ENCODE results near the gene UQCC3. TPM values are rescaled to one million over a fixed set of nuclear protein-coding genes. Genes with fewer than 3 reads are reported as not detected.
A peak's percentile ranks its signal among the peaks of the same experiment; 100 is the strongest.
"Not testable (repeated sequence)": the region's sequence is repeated elsewhere in the genome, so short reads cannot be mapped to it uniquely, and the experiment has no call there.

The UQCC3 gene
- total RNA-seq, 2 donors from 2014 or later = 6.1 to 8.8 TPM

DNA sequence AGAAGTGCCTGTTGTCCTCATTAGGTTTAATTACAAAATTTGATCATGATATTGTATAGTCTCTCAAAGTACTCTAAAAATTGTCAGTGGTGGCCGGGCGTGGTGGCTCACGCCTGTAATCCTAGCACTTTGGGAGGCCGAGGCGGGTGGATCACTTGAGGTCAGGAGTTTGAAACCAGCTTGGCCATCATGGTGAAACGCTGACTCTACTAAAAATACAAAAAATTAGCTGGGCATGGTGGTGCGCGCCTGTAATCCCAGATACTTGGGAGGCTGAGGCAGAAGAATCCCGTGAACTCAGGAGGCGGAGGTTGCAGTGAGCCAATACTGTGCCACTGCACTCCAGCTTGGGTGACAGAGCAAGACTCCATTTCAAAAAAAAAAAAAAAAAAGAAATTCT lies 3.9 kb downstream of the UQCC3 start:
- Mint-ChIP-seq H3K36me3 (peaks cover 22% of the 10 kb centered on the region), H3K4me1 (ENCODE audit: low read depth in 2 of 2) (peaks cover 38 to 42% of the 10 kb centered on the region in 2 donors)
- H3K27me3 Mint-ChIP-seq, H3K9me3 Mint-ChIP-seq, ATAC-seq, H3K27ac Mint-ChIP-seq, H3K4me3 Mint-ChIP-seq: not testable (repeated sequence)
- DNase-seq (ENCODE audit: low spot score) = peak; percentile 15

DNA sequence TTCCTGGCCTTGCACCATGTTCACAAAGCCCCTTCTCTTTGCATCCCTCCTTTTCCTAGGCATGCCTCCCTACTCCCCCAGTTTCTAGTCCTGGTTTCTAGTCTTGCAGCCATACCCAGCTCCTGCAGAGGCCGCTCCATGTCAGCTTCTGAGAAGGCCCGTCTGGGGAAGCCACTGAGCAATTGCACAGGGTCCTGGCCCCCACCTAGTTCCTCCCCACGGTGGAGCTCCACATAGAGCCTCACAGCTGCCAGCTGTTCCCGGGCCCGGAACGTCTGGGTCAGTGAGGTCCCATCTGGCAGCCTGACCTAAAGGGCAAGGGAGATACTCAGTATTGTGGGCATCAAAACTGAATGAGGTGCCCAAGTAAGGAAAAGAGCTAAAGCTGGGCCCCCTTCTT lies 5.2 kb downstream of the UQCC3 start:
- H3K9me3 Mint-ChIP-seq = no peaks in the 10 kb centered on the region
- DNase-seq (ENCODE audit: low spot score) = peak; percentile 40
- H3K27me3 Mint-ChIP-seq = no peaks in the 10 kb centered on the region
- peaks cover 30 to 38% of the 10 kb centered on the region in 2 donors for H3K4me1 Mint-ChIP-seq (ENCODE audit: low read depth in 2 of 2)
- H3K36me3 Mint-ChIP-seq = peaks cover 22% of the 10 kb centered on the region
- ATAC-seq = no peak
- peak overlapping the region; percentile 89 for H3K4me3 Mint-ChIP-seq
- H3K27ac Mint-ChIP-seq = peak overlapping the region; percentile 85 to 94

DNA sequence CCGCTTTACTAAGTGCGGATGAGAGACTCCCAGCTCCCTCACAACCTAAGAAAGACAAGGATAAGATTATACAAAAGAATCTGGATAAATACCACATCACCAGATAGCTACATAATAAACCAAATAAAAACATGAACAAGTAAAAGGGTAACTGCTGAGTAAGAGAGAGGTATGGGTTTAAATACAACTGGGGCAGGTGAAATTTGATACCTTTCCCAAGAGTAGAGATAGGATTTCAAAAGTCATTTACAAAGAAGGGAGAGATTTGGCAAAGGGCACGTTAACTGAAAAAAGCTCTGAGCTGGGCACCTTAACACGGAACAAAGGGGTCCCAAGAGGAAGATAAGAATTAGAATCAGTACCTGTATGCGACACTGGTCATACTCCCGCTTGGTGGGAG lies 5.7 kb downstream of the UQCC3 start:
- Mint-ChIP-seq H3K4me1 (ENCODE audit: low read depth in 2 of 2) (peaks cover 30 to 36% of the 10 kb centered on the region in 2 donors), H3K36me3 (peaks cover 22% of the 10 kb centered on the region), H3K27me3 (no peaks in the 10 kb centered on the region), H3K4me3 (peak overlapping the region; percentile 89), H3K9me3 (no peaks in the 10 kb centered on the region), H3K27ac (peak overlapping the region; percentile 85 to 94)
- ATAC-seq (no peak), DNase-seq (ENCODE audit: low spot score) (no peak)

DNA sequence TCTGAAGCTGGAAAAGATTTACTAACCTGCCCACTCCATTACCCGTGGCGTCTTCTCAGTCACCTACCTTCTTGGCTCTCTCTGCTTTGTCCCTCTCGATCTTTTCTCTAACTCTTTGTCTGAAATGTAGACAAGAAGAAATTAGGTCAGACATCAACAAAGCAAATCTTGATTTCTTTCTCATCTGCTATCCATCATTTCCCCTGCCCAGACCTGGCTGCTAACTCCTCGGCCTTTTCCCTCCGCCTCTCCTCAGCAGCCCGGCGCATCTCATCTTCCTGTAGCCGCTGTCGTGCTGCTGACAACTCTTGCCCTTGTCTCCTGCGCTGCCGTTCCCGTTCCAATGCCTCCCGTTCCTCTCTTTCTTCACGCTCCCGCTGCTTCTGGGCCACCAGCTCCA lies 6.2 kb downstream of the UQCC3 start:
- no peaks in the 10 kb centered on the region for H3K9me3 Mint-ChIP-seq
- no peaks in the 10 kb centered on the region for H3K27me3 Mint-ChIP-seq
- H3K36me3 Mint-ChIP-seq = peaks cover 22% of the 10 kb centered on the region
- no peak for DNase-seq (ENCODE audit: low spot score)
- H3K27ac Mint-ChIP-seq = peak overlapping the region; percentile 85 to 94
- H3K4me3 Mint-ChIP-seq = peak overlapping the region; percentile 89
- ATAC-seq = no peak
- peaks cover 30 to 32% of the 10 kb centered on the region in 2 donors for H3K4me1 Mint-ChIP-seq (ENCODE audit: low read depth in 2 of 2)

DNA sequence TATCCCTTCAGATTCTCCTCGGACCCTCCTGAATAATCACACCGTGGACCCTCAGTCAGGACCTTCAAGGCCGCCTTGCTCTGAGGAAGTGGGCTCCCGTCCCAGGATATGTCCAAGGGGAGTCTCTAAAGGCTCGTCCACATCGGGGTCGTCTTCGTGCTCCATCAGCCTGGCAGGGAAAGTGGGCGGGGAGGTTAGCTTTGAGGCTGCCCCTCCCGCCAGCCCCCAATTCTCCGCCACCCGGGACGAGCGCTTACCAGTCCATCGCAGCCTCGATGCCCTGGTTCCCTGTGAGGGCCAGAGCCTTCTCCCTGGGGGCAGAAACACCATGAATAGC lies 6.9 kb downstream of the UQCC3 start:
- no peaks in the 10 kb centered on the region for H3K9me3 Mint-ChIP-seq
- peak overlapping the region; percentile 85 to 94 for H3K27ac Mint-ChIP-seq
- peak overlapping the region; percentile 89 for H3K4me3 Mint-ChIP-seq
- no peak for DNase-seq (ENCODE audit: low spot score)
- peak in 1 of 2 donors; percentile 11 for ATAC-seq
- peaks cover 22% of the 10 kb centered on the region for H3K36me3 Mint-ChIP-seq
- no peaks in the 10 kb centered on the region for H3K27me3 Mint-ChIP-seq
- peaks cover 28 to 30% of the 10 kb centered on the region in 2 donors for H3K4me1 Mint-ChIP-seq (ENCODE audit: low read depth in 2 of 2)

DNA sequence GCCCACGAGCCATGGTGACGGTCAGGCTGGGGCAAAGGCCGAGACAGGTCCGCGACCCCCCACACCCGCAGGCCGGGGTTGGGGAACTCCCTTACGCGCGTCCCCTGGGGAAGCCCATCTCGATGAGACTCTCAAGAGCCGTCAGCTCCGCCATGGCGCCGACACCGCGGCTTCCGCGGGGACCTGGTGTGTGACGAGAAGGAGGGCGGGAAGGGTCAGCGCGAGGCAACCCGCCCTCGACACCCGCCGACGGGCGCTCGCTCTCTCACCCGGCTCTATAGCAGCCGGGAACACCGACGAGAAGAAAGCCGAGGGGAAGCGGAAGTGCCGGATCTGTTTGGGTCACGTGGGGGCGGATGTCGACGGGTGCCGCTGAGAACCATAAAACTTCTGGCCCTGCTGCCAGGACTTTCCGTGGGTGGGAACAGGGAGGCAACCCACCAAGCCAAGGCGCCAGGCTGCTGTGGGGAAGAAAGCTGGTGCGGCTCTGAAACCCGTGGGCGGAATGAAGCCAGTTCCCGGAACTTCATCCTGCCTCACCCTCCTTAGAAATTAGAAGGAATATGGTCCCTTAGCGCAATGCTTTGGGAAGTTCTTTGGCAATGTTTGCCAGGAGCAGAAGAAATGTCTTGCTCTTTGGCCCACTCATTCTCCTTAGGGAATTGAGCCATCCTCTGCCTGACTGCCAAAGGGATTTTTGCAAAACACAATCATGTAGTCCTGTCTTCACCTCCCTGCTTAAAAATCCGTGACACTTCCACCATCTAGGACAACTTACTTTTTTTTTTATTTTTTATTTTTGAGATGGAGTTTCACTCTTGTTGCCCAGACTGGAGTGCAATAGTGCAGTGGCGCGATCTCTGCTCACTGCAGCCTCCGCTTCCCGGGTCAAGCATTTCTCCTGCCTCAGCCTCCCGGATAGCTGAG lies 7.6 kb downstream of the UQCC3 start, which contains the start of gene UBXN1:
UBXN1 (minus strand) TSS at position 304 of the 927 bp plus-strand sequence; CDS start at position 154, 150 bp downstream.
- no peaks in the 10 kb centered on the region for H3K27me3 Mint-ChIP-seq
- DNase-seq (ENCODE audit: low spot score) (peak; percentile 92), ATAC-seq (peak; percentile 94)
- H3K4me3 Mint-ChIP-seq = peak within 1 kb of the TSS; percentile 89
- no peaks in the 10 kb centered on the region for H3K9me3 Mint-ChIP-seq
- peaks cover 28 to 30% of the 10 kb centered on the region in 2 donors for H3K4me1 Mint-ChIP-seq (ENCODE audit: low read depth in 2 of 2)
- H3K27ac Mint-ChIP-seq = peak within 1 kb of the TSS; percentile 85 to 94
- peaks cover 22% of the 10 kb centered on the region for H3K36me3 Mint-ChIP-seq

DNA sequence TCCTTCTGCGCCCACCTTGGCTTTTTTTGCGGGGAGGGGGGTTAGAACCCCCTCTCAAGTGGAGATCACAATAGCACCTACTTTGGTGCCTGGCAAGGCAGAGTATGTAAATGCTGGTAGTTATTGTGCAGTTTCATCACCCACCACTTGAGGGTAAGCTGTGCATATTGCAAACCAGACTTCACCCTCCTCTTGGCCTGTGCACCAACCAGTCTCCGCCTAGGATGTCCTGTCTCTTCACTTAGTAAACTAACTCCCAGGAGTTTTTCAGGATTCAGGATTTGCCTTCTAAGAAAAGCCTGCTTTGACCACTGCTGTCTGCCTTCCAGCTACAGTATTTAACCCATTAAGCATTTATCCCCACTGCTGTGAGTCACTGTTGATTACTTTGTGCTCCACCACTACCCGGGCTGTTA lies 9.4 kb downstream of the UQCC3 start:
- H3K36me3 Mint-ChIP-seq = peaks cover 15% of the 10 kb centered on the region
- no peaks in the 10 kb centered on the region for H3K9me3 Mint-ChIP-seq
- H3K4me1 Mint-ChIP-seq (ENCODE audit: low read depth in 2 of 2) = peaks cover 24 to 25% of the 10 kb centered on the region in 2 donors
- ATAC-seq (peak in 1 of 2 donors; percentile 43), DNase-seq (ENCODE audit: low spot score) (no peak)
- peak overlapping the region; percentile 67 for H3K4me3 Mint-ChIP-seq
- H3K27ac Mint-ChIP-seq = peak overlapping the region; percentile 28 to 85
- H3K27me3 Mint-ChIP-seq = no peaks in the 10 kb centered on the region

DNA sequence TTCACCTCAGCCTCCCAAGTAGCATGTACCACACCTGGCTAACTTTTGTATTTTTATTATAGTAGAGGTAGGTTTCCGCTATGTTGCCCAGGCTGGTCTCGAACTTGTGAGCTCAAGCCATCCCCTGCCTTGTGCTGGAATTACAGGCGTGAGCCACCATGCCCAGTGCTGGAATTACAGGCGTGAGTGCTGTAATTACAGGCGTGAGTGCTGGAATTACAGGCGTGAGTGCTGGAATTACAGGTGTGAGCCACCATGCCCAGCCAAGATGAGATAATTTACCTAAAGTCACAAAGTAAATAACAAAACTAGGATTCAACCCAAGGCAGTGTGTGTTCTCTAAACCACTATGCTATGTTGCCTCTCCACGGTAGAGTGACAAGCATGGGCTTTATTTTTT lies 11.0 kb downstream of the UQCC3 start:
- Mint-ChIP-seq H3K27ac (no peak overlapping the region), H3K27me3 (no peaks in the 10 kb centered on the region), H3K4me3 (no peak overlapping the region), H3K9me3 (no peaks in the 10 kb centered on the region), H3K4me1 (ENCODE audit: low read depth in 2 of 2) (peaks cover 14 to 17% of the 10 kb centered on the region in 2 donors), H3K36me3 (peaks cover 7% of the 10 kb centered on the region)
- no peak for ATAC-seq
- no peak for DNase-seq (ENCODE audit: low spot score)

DNA sequence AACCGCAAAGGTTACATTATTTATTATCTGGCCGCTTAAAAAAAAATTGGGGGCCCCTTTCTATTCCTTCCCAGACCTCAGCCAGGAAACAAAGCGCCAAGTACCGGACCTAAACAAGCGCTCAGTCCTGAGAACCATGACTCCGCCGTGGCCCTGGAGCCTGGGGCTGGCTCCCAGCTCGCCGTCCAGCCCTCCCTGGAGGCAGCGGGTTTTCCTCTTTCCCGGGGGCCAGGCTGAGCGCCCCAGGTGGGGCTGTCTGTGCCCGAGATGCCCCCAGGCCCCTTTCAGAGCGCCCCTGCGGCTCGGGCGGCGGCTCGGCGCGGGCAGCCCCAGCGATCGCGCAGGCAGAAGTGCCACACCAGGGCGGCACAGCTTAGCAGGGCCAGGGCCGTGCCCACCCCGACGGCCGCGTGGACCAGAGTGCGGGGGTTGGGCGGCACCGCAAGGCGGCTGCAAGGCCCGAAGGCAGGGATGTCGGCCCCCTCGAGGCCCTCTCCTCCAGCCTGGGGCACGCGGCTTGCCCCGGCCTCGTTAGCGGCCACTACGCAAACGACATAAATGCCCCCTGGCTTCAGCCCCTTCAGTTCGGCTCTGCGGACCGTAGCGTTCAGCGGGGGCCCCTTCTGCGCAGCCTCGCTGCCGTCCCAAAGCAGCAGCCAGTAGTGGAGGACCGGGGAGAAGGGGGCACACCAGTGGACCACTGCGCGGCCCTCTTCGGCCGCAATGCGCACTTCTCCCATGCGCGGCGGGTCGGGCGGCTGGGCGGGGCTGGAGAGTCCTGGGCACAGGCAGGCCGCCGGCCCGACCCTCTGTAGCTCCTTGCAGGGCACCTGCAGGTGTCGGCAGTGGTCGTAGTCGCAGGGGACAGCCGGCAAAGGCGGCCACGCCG lies 16.3 kb downstream of the UQCC3 start:
- H3K27ac Mint-ChIP-seq = no peak overlapping the region
- H3K27me3 Mint-ChIP-seq = peaks cover 5 to 7% of the 10 kb centered on the region in 2 donors
- no peak overlapping the region for H3K4me3 Mint-ChIP-seq
- ATAC-seq = peak; percentile 15 to 40
- H3K9me3 Mint-ChIP-seq = no peaks in the 10 kb centered on the region
- no peaks in the 10 kb centered on the region for H3K4me1 Mint-ChIP-seq (ENCODE audit: low read depth in 2 of 2)
- peaks cover 5% of the 10 kb centered on the region for H3K36me3 Mint-ChIP-seq
- no peak for DNase-seq (ENCODE audit: low spot score)

DNA sequence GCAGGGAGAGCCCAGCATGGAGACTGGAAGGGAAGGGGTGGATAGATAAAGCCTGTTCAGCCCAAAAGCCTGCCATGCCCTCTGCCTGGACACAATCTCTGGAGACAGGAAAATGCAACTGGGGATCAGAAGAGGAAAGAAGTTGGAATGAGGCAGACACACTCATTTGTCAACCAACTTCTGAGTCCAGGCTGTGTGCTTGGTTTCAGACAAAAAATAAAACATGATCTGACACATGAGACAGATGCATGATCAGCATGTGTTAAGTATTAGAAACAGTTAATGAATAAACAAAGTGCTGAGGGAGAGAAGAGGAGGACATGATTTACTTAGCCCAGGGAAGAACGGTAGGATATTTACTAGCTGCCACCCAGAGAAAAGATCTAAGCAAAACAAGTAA lies 17.0 kb downstream of the UQCC3 start:
- ATAC-seq (no peak), DNase-seq (ENCODE audit: low spot score) (no peak)
- Mint-ChIP-seq H3K27me3 (peaks cover 5 to 7% of the 10 kb centered on the region in 2 donors), H3K9me3 (no peaks in the 10 kb centered on the region), H3K36me3 (peaks cover 5% of the 10 kb centered on the region), H3K4me1 (ENCODE audit: low read depth in 2 of 2) (no peaks in the 10 kb centered on the region), H3K4me3 (no peak overlapping the region), H3K27ac (no peak overlapping the region)

DNA sequence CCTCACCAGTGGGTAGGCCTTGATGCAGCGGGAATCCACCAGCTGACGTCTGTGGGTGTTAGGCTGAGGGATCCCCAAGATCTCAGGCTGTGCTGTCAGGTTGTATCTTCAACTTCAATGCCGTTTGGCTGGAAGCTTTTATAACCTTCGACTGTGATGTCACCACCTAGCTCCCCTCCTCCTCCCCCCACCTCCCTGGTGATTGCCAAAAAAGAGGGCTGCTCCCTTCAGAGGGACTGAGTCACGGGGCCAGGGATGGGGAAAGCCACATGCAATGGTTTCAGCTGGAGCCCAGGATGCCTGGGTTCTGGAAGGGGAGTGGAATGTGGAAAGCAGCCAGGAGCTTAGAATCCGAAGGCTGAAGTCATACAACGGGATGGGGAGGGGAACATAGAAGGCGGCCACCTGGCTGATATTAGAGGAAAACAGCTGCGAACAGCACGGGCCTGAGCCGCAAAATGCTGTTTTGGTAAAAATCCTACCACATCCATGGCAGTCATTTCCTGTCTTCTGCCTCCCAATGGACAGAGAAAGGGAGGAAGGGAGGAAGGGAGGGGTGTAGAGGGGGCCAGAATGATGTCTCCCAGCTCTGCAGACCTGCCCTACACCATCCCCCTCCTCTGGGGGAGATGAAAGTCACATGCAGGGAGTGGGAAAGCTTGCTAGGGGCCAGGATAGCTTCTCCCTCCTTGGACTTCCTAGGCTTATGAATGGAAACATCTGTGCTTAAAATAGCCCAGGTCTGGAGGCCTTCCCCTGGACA lies 18.1 kb downstream of the UQCC3 start, which contains the start of gene LRRN4CL:
LRRN4CL (minus strand) TSS at position 110 of the 763 bp plus-strand sequence. CDS start 1,022 bp downstream, outside the sequence.
- H3K9me3 Mint-ChIP-seq = no peaks in the 10 kb centered on the region
- ATAC-seq (no peak), DNase-seq (ENCODE audit: low spot score) (no peak)
- H3K27ac Mint-ChIP-seq = no peak within 1 kb of the TSS
- peaks cover 5% of the 10 kb centered on the region for H3K36me3 Mint-ChIP-seq
- H3K4me1 Mint-ChIP-seq (ENCODE audit: low read depth in 2 of 2) = peaks cover 2 to 3% of the 10 kb centered on the region in 2 donors
- H3K4me3 Mint-ChIP-seq = no peak within 1 kb of the TSS
- H3K27me3 Mint-ChIP-seq = peaks cover 5 to 7% of the 10 kb centered on the region in 2 donors

DNA sequence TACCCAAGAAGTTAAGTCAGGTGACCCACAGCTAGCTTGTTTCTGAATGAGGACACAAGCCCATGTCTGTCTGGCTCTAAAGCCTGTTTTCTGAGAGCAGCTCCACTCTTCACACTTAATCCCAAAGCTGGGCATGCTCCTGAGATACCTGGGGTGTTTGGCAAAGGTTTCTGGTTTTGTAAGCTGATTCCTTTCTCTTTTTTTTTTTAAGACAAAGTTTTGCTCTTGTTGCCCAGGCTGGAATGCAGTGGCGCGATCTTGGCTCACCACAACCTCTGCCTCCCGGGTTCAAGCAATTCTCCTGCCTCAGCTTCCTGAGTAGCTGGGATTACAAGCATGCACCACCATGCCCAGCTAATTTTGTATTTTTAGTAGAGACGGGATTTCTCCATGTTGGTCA lies 22.2 kb downstream of the UQCC3 start:
- ATAC-seq; H3K4me1 Mint-ChIP-seq (ENCODE audit: low read depth in 2 of 2); H3K27me3 Mint-ChIP-seq; H3K4me3 Mint-ChIP-seq; H3K36me3 Mint-ChIP-seq; H3K27ac Mint-ChIP-seq; H3K9me3 Mint-ChIP-seq; DNase-seq (ENCODE audit: low spot score): not testable (repeated sequence)
